Epithelial cell of proximal tubule (primary cell): ENCODE measurements around the gene TSSK1B. TPM values are rescaled to one million over a fixed set of nuclear protein-coding genes. Genes with fewer than 3 reads are reported as not detected.

Experiments
- DNase-seq: peaks from one replicate; pipeline ENCODE4 v3.0.0-alpha.2; 2011; ENCODE audit warnings: low read depth
- H3K4me3 ChIP-seq: 2 replicates; pipeline ENCODE4 v1.5.1; 2011; ENCODE audit warnings: low read depth, mild to moderate bottlenecking, low read length
- total RNA-seq: library from RNA; depleted of rRNA; stranded (reverse); fragments of >200 nt; gene quantifications from 2 replicates; pipeline ENCODE4 v1.2.3, GENCODE V29; 2015
- TF ChIP-seq, protein P1 (sequence below): conservative IDR thresholded peaks from 2 replicates; pipeline ENCODE4 v1.5.1; 2012; ENCODE audit warnings: low read depth, mild to moderate bottlenecking, low read length

Gene TSSK1B
- total RNA-seq, 1 donor from 2014 or later: not detected

DNA sequence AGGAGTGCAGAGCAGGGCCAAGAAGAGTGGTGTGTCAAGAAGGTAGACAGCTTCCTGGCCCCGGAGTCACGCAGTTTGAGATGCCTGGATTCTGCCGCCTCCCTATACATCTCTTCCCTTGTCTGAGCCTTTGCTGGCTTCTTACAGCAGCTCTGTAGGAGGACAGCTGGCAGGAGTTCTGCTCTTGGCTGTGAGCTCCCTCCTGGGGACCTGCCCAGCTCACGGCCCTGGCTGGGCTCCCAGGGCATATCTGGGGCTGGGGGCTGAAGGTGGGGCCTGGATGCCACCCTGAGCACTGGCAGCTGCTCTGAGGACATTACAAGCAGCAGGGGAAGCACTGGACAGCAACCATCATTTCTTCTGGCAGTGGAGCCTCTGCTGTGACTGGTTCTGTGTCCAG lies 786 bp upstream of the TSSK1B start:
- no peak overlapping the region for H3K4me3 ChIP-seq
- TF ChIP-seq, protein P1, sequence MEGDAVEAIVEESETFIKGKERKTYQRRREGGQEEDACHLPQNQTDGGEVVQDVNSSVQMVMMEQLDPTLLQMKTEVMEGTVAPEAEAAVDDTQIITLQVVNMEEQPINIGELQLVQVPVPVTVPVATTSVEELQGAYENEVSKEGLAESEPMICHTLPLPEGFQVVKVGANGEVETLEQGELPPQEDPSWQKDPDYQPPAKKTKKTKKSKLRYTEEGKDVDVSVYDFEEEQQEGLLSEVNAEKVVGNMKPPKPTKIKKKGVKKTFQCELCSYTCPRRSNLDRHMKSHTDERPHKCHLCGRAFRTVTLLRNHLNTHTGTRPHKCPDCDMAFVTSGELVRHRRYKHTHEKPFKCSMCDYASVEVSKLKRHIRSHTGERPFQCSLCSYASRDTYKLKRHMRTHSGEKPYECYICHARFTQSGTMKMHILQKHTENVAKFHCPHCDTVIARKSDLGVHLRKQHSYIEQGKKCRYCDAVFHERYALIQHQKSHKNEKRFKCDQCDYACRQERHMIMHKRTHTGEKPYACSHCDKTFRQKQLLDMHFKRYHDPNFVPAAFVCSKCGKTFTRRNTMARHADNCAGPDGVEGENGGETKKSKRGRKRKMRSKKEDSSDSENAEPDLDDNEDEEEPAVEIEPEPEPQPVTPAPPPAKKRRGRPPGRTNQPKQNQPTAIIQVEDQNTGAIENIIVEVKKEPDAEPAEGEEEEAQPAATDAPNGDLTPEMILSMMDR: no peak
- DNase-seq: no peak

DNA sequence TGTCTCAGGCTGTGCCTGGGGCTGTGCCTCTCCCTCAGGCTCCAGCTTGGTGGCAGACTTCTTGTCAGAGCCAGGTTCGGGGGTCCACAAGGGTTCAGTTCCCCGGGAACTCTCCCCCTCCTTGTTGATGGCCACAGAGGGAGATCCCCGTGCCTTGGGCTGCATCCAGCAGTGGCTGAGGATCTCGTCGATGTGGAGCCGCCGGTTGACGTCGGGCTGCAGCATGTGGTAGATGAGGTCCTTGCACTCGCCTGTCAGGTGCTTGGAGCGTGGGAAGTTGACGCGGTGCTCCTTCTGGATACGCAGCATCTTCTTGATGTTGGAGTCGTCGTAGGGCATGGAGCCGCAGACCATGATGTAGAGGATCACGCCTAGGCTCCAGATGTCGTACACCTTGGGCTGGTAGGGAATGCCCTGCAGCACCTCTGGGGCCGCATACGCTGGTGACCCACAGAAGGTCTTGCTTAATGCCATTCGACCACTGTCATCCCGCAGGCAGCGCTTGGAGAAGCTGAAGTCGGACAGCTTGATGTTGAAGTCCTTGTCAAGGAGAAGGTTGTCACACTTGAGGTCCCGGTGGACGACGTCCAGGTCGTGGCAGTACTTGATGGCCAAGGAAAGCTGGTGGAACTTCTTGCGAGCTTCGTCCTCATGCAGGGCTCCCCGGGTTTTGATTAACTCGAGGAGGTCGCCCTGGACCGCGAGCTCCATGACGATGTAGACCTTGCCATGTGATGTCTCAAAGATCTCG lies 752 bp downstream of the TSSK1B start:
- H3K4me3 ChIP-seq: no peak overlapping the region
- TF ChIP-seq, protein P1: no peak
- no peak for DNase-seq

DNA sequence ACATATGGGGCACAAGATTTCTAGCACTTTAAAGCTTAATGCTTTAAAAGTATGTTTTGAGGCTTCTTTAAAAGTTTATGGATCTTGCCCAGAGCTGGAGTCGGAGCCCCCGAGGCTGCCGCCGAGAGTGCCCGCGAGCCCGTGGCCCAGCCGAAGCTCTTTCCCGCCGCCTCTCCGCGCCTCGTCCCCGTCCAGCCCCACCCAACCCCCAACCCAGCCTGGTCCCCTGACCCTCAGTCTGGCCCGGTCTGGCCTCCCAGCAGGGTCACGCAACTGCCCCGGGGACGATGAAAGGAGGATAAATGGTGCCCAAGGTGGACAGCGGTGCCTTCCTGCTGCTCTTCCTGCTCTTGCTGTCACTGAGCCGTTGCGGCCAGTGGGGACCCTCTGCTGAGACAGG lies 1.7 kb downstream of the TSSK1B start:
- TF ChIP-seq, protein P1: no peak
- H3K4me3 ChIP-seq: no peak overlapping the region
- no peak for DNase-seq

DNA sequence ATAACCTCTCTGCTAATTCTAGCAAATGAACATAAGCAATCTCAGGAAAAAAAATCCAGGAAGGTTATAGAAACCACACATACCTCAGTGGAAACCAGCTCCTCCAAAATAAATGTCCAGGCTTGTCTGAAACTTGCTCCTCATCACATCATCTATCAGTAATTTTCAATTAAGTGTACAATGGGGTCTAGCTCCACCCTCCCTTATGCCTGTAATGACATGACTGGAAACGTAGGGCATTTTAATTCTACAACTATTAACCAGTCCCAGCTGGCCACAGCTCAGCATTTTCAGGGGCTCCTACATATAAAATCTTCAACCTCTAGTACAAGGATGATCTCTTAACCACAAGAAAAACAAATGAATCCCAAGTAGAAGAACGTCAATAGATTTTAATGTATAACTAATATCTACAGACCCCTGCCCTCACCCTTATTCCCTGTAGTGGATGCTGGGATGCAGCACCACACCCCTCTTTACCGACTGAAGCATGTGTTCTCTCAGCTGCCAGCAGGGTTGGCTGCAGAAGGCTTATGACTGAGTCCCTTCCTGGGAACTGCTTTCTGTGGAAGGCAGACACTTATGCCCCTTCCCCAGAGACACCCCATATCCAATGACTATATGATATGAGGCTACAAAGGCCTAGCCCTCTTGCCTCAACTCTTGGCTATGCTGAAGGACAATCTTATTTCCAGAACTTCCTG lies 6.8 kb downstream of the TSSK1B start:
- TF ChIP-seq, protein P1: no peak
- H3K4me3 ChIP-seq: no peak overlapping the region
- no peak for DNase-seq

DNA sequence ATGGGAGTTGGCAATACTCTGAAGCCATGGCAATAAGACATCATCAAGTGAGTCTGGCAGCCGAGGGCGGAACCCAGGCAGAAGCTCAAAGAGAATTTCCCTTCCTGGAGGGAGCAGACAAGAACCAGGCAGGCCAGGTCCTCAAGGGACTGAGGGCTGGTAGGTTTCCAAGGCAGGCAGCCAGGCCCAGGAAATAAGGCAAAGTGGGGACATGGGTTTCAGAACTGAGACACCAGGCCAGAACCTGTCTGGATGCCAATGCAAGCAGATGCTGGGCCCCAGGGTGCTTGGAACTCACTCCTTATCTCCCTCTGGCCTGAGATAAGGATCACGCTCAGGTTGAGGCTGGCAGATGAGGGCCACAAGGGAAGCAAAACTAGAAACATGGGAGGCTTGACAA lies 8.9 kb downstream of the TSSK1B start:
- DNase-seq: no peak
- H3K4me3 ChIP-seq: no peak overlapping the region
- TF ChIP-seq, protein P1: no peak

DNA sequence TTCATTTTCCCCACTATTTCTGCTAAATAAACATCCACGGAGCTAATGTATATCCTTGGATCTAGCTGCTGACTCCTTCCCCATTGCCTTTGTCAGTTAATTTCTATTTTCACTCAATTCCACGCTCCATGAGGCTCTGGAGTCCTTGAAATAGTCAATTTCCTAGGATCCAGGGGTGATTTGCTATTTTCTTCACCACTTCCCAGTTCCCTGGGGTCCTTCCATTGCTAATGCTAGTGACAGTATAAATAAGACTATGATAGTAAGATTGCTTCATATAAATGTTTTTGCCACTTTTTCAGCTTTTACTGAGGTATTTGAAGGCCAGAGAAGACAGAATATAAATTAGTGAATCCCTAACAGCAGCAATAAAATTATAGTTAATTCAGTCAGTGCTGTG lies 13.1 kb downstream of the TSSK1B start:
- TF ChIP-seq, protein P1: no peak
- H3K4me3 ChIP-seq: no peak overlapping the region
- DNase-seq: no peak
